Measurements from ENCODE around the gene ITGA3. TPM values are rescaled to one million over a fixed set of nuclear protein-coding genes. Genes with fewer than 3 reads are reported as not detected.

The ITGA3 gene
- total RNA-seq, 1 experiment from 2014 or later, result 22.5 TPM

GRCh38 chr17:50049636-50050035 is 6.3 kb upstream of the ITGA3 start:
- no peaks in the 10 kb centered on the region; a peak in 1 of 7 replicates for H3K36me3 Mint-ChIP-seq (ENCODE audit: insufficient read depth in 1 of 3, low read depth in 3 of 3)
- Histone ChIP-seq H3K27ac (ENCODE audit: insufficient read length, low read depth, low read length) (no peak overlapping the region), H3K79me2 (ENCODE audit: insufficient read depth, low read length) (no peaks in the 10 kb centered on the region), H2BK15ac (ENCODE audit: low read depth, low read length) (no peak overlapping the region), H2BK5ac (ENCODE audit: insufficient read length, low read length) (no peak overlapping the region), H2BK12ac (ENCODE audit: insufficient read length, low read depth, low read length) (no peak overlapping the region), H2AK5ac (ENCODE audit: insufficient read length, low read length) (no peak overlapping the region), H4K5ac (ENCODE audit: insufficient read length, low read depth, low read length) (no peak overlapping the region), H2BK20ac (ENCODE audit: low read depth, low read length, poor library complexity, severe bottlenecking) (no peak overlapping the region), H3K9ac (ENCODE audit: extremely low read depth, insufficient read length, low read length) (no peak overlapping the region), H2AFZ (ENCODE audit: low read length) (no peak overlapping the region), H3T11ph (ENCODE audit: low read length) (no peak overlapping the region), H4K91ac (ENCODE audit: insufficient read length, low read depth, low read length) (no peak overlapping the region), H3K4ac (ENCODE audit: low read depth, low read length) (no peak overlapping the region), H4K8ac (replicated peaks; ENCODE audit: insufficient read length, low read depth, low read length) (no peak overlapping the region), H3K56ac (ENCODE audit: insufficient read length, low read depth, low read length) (no peak overlapping the region), H3K79me1 (ENCODE audit: insufficient read depth, low read depth, low read length, poor library complexity, severe bottlenecking) (no peaks in the 10 kb centered on the region), H3K4me1 (ENCODE audit: insufficient read depth, low read length) (peaks cover 13% of the 10 kb centered on the region), H3K18ac (ENCODE audit: insufficient read length, low read depth, low read length) (no peak overlapping the region), H3K4me2 (ENCODE audit: insufficient read depth, insufficient read length, low read length) (no peak overlapping the region), H3K9me3 (ENCODE audit: control insufficient read depth, low read depth, low read length) (no peaks in the 10 kb centered on the region), H2BK120ac (ENCODE audit: low read depth, low read length, poor library complexity, severe bottlenecking) (no peak overlapping the region), H3K23ac (ENCODE audit: insufficient read length, low read depth, low read length) (no peak overlapping the region), H3K14ac (ENCODE audit: insufficient read depth, low read length) (no peak overlapping the region), H4K20me1 (ENCODE audit: control insufficient read depth, insufficient read depth, insufficient read length) (no peaks in the 10 kb centered on the region), H3K23me2 (ENCODE audit: insufficient read length, low read depth, low read length, poor library complexity, severe bottlenecking) (no peaks in the 10 kb centered on the region), H3K27me3 (ENCODE audit: insufficient read depth, low read length) (no peaks in the 10 kb centered on the region)
- H3K27ac Mint-ChIP-seq, result no peak overlapping the region
- peaks cover 6% of the 10 kb centered on the region for H3K27me3 Mint-ChIP-seq (ENCODE audit: low read depth)
- no peaks in the 10 kb centered on the region for H3K9me3 Mint-ChIP-seq
- H3K4me3 Mint-ChIP-seq, result no peak overlapping the region
- no CpG with 5 or more reads among the region's 3 CpGs for WGBS (ENCODE audit: extremely low coverage, insufficient read length, low lambda C conversion rate)
- H3K4me1 Mint-ChIP-seq, result peaks cover 59% of the 10 kb centered on the region in 2 experiments
- peak; percentile 44 for DNase-seq
- TF ChIP-seq, protein P1, sequence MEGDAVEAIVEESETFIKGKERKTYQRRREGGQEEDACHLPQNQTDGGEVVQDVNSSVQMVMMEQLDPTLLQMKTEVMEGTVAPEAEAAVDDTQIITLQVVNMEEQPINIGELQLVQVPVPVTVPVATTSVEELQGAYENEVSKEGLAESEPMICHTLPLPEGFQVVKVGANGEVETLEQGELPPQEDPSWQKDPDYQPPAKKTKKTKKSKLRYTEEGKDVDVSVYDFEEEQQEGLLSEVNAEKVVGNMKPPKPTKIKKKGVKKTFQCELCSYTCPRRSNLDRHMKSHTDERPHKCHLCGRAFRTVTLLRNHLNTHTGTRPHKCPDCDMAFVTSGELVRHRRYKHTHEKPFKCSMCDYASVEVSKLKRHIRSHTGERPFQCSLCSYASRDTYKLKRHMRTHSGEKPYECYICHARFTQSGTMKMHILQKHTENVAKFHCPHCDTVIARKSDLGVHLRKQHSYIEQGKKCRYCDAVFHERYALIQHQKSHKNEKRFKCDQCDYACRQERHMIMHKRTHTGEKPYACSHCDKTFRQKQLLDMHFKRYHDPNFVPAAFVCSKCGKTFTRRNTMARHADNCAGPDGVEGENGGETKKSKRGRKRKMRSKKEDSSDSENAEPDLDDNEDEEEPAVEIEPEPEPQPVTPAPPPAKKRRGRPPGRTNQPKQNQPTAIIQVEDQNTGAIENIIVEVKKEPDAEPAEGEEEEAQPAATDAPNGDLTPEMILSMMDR (conservative IDR thresholded peaks at IDR 0.05), result no peak
